MM.1S (cell line): Measurements from ENCODE around the gene ALPP.

Experiments used
- DNase-seq: peaks from one replicate; pipeline ENCODE4 v3.0.0-alpha.2; 2015
- H2AFZ ChIP-seq: fragments of 300-600 bp; sonication (generic); 2 replicates; pipeline ENCODE4 v1.6.0; 2016; ENCODE audit warnings: antibody characterized with exemption, low read length
- H3F3A ChIP-seq: fragments of 300-600 bp; sonication (generic); 2 replicates; pipeline ENCODE4 v1.6.1; 2016; ENCODE audit warnings: mild to moderate bottlenecking, antibody characterized with exemption, low read length, moderate library complexity, mixed read lengths; ENCODE audit not compliant: insufficient read depth
- H3K27ac ChIP-seq: fragments of 300-600 bp; sonication (generic); 2 replicates; pipeline ENCODE4 v1.5.1; 2016; ENCODE audit warnings: mild to moderate bottlenecking, low read length
- H3K27me3 ChIP-seq: fragments of 300-600 bp; sonication (generic); replicated peaks from 2 replicates; pipeline ENCODE4 v1.6.0; 2016; ENCODE audit warnings: low read length; ENCODE audit not compliant: insufficient read depth
- H3K36me3 ChIP-seq: fragments of 300-600 bp; sonication (generic); replicated peaks from 2 replicates; pipeline ENCODE4 v1.6.1; 2016; ENCODE audit warnings: mild to moderate bottlenecking, low read length, mixed read lengths; ENCODE audit not compliant: insufficient read depth
- H3K4me1 ChIP-seq: fragments of 300-600 bp; sonication (generic); 2 replicates; pipeline ENCODE4 v1.6.1; 2016; ENCODE audit warnings: low read length, mixed read lengths
- H3K4me2 ChIP-seq: fragments of 300-600 bp; sonication (generic); 2 replicates; pipeline ENCODE4 v1.6.0; 2016; ENCODE audit warnings: low read depth, low read length
- H3K4me3 ChIP-seq: fragments of 300-600 bp; sonication (generic); 2 replicates; pipeline ENCODE4 v1.5.1; 2016; ENCODE audit warnings: low read length, mixed read lengths
- H3K79me2 ChIP-seq: fragments of 300-600 bp; sonication (generic); 2 replicates; pipeline ENCODE4 v1.6.1; 2016; ENCODE audit warnings: mixed run types, low read length, mixed read lengths
- H3K9ac ChIP-seq: fragments of 300-600 bp; sonication (generic); 2 replicates; pipeline ENCODE4 v1.6.1; 2016; ENCODE audit warnings: low read length, mixed read lengths
- H3K9me2 ChIP-seq: fragments of 300-600 bp; sonication (generic); replicated peaks from 2 replicates; pipeline ENCODE4 v1.6.1; 2016; ENCODE audit warnings: mild to moderate bottlenecking, low read length, mixed read lengths; ENCODE audit not compliant: insufficient read depth
- H3K9me3 ChIP-seq: fragments of 300-600 bp; sonication (generic); replicated peaks from 2 replicates; pipeline ENCODE4 v1.6.1; 2016; ENCODE audit warnings: mild to moderate bottlenecking, low read length, mixed read lengths; ENCODE audit not compliant: insufficient read depth
- H4K20me1 ChIP-seq: fragments of 300-600 bp; sonication (generic); 2 replicates; pipeline ENCODE4 v1.6.1; 2016; ENCODE audit warnings: mild to moderate bottlenecking, low read length, moderate library complexity, mixed read lengths; ENCODE audit not compliant: insufficient read depth
- EZH2 ChIP-seq: fragments of 300-600 bp; sonication (generic); optimal IDR thresholded peaks from 2 replicates; pipeline ENCODE3; 2017; ENCODE audit warnings: low read depth, mild to moderate bottlenecking, antibody characterized with exemption, low read length, mixed read lengths
- EZH2phosphoT487 ChIP-seq: fragments of 300-600 bp; sonication (generic); IDR thresholded peaks from 2 replicates; pipeline ENCODE4 v1.6.1; 2018; ENCODE audit warnings: antibody characterized with exemption, low read length
- TF ChIP-seq, protein P1 (sequence below): fragments of 300-600 bp; sonication (generic); IDR thresholded peaks from 2 replicates; pipeline ENCODE4 v1.5.1; 2016; ENCODE audit warnings: antibody characterized with exemption, low read length, mixed read lengths

Gene ALPP

DNA sequence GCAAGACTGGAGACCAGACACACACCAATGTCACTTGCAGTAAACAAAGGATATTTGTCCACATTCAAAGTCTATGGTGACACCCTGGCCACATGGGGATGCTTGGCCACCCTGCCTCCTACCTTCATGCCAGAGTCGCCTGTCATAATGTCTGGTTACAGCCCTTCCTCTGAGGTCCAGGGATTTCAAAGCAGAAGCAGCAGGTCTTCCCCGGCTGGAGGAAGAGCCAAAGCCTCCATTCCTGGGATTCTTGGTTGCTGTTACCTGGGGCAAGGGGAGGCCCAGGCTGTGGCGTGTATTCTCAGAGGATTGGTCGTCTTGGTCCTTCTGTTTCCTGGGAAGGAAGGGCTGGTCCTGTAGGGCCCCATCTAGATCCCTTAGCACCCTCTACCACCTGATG lies 2.3 kb upstream of the ALPP start:
- Histone ChIP-seq H3K4me1 (no peaks in the 10 kb centered on the region), H3K9me2 (no peaks in the 10 kb centered on the region), H3K79me2 (no peaks in the 10 kb centered on the region), H3K27ac (no peak overlapping the region), H3K4me3 (no peak overlapping the region), H2AFZ (no peak overlapping the region), H4K20me1 (no peaks in the 10 kb centered on the region), H3K9ac (no peak overlapping the region), H3K27me3 (no peaks in the 10 kb centered on the region), H3K9me3 (no peaks in the 10 kb centered on the region), H3F3A (no peaks in the 10 kb centered on the region), H3K4me2 (no peak overlapping the region), H3K36me3 (no peaks in the 10 kb centered on the region)
- DNase-seq, result no peak
- TF ChIP-seq, protein P1, sequence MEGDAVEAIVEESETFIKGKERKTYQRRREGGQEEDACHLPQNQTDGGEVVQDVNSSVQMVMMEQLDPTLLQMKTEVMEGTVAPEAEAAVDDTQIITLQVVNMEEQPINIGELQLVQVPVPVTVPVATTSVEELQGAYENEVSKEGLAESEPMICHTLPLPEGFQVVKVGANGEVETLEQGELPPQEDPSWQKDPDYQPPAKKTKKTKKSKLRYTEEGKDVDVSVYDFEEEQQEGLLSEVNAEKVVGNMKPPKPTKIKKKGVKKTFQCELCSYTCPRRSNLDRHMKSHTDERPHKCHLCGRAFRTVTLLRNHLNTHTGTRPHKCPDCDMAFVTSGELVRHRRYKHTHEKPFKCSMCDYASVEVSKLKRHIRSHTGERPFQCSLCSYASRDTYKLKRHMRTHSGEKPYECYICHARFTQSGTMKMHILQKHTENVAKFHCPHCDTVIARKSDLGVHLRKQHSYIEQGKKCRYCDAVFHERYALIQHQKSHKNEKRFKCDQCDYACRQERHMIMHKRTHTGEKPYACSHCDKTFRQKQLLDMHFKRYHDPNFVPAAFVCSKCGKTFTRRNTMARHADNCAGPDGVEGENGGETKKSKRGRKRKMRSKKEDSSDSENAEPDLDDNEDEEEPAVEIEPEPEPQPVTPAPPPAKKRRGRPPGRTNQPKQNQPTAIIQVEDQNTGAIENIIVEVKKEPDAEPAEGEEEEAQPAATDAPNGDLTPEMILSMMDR, result no peak
- TF ChIP-seq EZH2phosphoT487 (no peak), EZH2 (no peak)

GRCh38 chr2:232376713-232377112 lies 1.8 kb upstream of the ALPP start:
- H3K9me2 ChIP-seq, result no peaks in the 10 kb centered on the region
- no peaks in the 10 kb centered on the region for H3K36me3 ChIP-seq
- H3F3A ChIP-seq, result no peaks in the 10 kb centered on the region
- H3K9ac ChIP-seq, result no peak overlapping the region
- no peaks in the 10 kb centered on the region for H3K79me2 ChIP-seq
- no peaks in the 10 kb centered on the region for H3K9me3 ChIP-seq
- DNase-seq, result no peak
- no peak overlapping the region for H3K27ac ChIP-seq
- H3K4me2 ChIP-seq, result no peak overlapping the region
- TF ChIP-seq EZH2 (no peak), EZH2phosphoT487 (no peak)
- TF ChIP-seq, protein P1, result no peak
- H3K27me3 ChIP-seq, result no peaks in the 10 kb centered on the region
- H2AFZ ChIP-seq, result no peak overlapping the region
- H4K20me1 ChIP-seq, result no peaks in the 10 kb centered on the region
- H3K4me1 ChIP-seq, result no peaks in the 10 kb centered on the region
- no peak overlapping the region for H3K4me3 ChIP-seq

DNA sequence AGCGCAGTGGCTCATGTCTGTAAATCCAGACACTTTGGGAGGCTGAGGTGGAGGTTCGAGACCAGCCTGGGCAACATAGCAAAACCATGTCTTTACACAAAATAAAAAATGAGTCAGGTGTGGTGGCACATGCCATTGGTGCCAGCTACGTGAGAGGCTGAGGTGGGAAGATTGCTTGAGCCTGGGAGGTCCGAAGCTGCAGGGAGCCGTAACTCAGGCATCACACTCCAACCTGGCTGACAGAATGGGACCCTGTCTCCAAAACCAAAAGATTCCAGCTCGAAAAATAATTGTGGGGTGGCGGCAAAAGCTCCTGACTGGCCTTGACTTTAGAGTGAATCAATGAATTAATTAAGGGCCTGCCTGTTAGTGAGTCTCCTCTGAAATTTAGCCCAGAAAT lies 1.2 kb upstream of the ALPP start:
- no peak overlapping the region for H3K9ac ChIP-seq
- H2AFZ ChIP-seq, result no peak overlapping the region
- no peaks in the 10 kb centered on the region for H4K20me1 ChIP-seq
- no peaks in the 10 kb centered on the region for H3K79me2 ChIP-seq
- H3K4me3 ChIP-seq, result no peak overlapping the region
- H3K36me3 ChIP-seq, result no peaks in the 10 kb centered on the region
- H3K4me2 ChIP-seq, result no peak overlapping the region
- no peaks in the 10 kb centered on the region for H3K9me3 ChIP-seq
- H3K27me3 ChIP-seq, result no peaks in the 10 kb centered on the region
- DNase-seq, result no peak
- no peaks in the 10 kb centered on the region for H3K4me1 ChIP-seq
- no peaks in the 10 kb centered on the region for H3F3A ChIP-seq
- H3K27ac ChIP-seq, result no peak overlapping the region
- no peak for TF ChIP-seq EZH2phosphoT487
- no peak for TF ChIP-seq EZH2
- TF ChIP-seq, protein P1, result no peak
- no peaks in the 10 kb centered on the region for H3K9me2 ChIP-seq
